RPMI7951 (cell line): ENCODE results near the gene GALNTL6. TPM values are rescaled to one million over a fixed set of nuclear protein-coding genes. Genes with fewer than 3 reads are reported as not detected.
"Not testable (repeated sequence)": the region's sequence is repeated elsewhere in the genome, so short reads cannot be mapped to it uniquely, and the experiment has no call there.

ENCODE experiments used
- DNase-seq: peaks from one replicate; pipeline ENCODE4 v3.0.0-alpha.2; 2012; ENCODE audit warnings: low read depth
- total RNA-seq: library from RNA; depleted of rRNA; stranded (reverse); fragments of >200 nt; shearing (Covaris generic); gene quantifications from 2 replicates; pipeline ENCODE4 v1.2.3, GENCODE V29; 2014

GALNTL6 gene
- total RNA-seq, 1 experiment from 2014 or later = not detected

GRCh38 chr4:172750910-172751309, 937.7 kb downstream of the GALNTL6 start:
- no peak for DNase-seq

GRCh38 chr4:172751550-172751949, 938.3 kb downstream of the GALNTL6 start:
- no peak for DNase-seq

- peak; percentile 0 for DNase-seq
Observed at GRCh38 chr4:172758586-172759340, 945.6 kb downstream of the GALNTL6 start.

DNA sequence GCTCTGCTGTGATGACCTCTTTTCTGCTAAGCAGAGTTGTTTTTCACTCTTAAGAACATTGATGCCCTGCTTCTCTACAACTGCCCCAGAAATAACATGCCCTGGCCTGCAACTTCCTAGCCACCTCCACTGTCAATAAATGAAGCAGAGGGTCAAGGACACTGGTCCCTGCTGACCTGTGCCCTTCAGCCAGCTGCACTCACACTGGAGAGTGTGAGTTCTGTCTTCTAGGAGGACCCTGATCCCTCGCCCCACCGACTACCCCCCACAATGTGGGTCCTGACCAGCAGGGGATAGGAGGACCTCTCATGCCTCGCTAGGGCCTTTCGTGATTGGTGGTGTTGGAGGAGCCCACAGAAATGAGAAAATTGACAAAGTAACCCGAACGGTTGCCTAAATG, 947.3 kb downstream of the GALNTL6 start:
- DNase-seq = no peak

DNA sequence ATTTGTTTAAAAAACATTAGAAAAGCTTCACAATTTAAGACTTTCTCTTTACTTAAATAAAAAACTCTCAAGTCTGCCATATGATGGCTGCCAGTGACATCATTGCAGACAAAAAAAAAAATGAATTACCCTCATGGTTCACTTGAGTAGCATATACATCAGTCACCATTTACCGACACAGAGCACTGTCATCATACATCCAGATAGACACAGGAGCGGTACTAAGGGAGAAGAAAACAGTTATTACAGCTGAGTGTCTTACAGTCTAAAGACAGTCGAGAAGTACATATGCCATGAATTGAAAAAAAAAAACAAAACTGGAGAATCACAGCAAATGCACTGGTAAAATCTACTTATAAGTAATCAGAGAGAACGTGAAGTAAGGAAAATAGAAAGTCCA, 949.7 kb downstream of the GALNTL6 start:
- DNase-seq = no peak

DNA sequence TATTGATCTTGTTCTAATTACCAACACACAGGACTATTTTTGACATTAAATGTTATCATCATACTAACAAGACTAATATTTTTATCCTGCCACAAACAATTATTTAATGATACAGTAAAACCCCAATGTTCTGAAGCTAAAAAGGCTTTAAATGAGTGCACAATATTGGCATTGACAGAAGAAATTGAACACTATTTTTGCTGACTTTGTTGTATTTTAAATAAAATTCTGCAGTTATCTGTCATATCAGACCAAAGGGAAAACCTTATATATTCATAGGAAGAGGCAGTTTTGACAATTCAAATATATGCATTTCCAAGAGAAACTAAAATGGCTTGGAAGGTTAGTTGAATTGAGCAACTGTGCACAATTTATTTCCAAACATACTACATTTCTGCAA, 957.6 kb downstream of the GALNTL6 start:
- DNase-seq = no peak

DNA sequence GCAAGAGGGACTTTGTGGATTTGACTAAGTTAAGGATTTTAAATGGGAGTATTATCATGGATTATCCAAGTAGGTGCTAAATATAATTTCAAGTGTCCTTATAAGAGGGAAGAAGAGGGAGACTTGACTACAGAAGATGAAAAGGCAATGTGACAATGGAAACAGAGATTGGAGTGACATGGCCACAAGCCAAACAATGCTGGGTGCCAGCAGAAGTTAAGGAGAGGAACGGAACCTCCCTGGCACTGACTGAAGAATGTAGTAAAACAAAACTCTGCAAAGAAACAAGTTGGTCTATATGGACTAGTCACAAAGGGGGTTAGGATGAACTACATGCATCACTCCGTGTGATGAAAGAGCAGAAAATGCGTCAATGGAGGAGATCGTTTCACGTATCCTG, 959.6 kb downstream of the GALNTL6 start:
- no peak for DNase-seq

- DNase-seq = no peak
Observed at GRCh38 chr4:172776203-172776861, 963.1 kb downstream of the GALNTL6 start.

DNA sequence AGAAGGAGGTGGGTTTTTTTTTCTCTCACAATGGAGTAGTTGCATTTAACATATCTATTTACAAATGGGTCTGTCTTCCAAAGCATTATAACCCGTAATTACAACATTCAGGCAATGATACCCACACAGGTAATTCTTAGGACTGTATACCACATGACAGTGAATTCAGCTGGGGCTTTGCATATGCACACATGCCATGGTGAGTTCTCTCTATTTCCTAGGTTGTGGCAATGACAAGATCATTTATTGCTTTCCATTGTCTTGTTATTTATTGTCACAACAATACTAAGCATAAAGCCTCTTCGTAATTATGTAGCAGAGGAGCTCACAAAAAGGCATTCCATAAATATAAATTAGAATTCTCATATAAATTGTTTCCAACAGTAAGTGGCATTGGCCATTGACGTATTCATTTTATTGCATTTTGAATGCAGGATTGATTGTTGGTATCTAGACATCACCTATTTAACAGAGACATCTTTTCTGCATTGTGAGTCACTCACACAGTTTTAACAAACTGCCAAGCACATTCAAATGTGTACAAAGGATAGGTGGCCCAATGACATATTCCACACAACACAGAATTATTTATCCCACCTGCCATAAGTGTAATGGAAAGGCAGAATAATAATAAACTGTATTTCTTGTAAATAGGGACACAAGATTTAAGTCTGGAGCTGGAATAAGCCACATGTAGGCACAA, 964.7 kb downstream of the GALNTL6 start:
- DNase-seq = no peak

DNA sequence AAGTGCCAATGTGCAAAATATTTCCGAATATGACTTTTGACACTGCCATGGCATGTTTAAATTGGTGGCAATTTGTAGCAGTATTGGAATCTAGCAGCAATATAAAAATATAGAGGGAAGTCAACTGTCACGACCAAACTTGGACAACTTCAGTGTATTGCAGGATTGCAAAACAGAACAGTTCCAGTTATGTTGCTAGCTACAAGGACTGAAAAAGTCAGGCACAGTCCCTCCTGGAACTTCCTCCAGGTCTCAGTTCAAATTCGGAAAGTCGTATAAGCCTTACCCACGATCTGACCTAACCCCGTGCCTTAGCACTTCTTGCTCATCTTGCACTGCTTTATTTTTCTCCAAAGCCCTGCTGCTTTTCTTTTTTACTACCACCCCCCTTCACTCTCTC, 965.4 kb downstream of the GALNTL6 start:
- no peak for DNase-seq

GRCh38 chr4:172780566-172781081, 967.4 kb downstream of the GALNTL6 start:
- DNase-seq = no peak

DNA sequence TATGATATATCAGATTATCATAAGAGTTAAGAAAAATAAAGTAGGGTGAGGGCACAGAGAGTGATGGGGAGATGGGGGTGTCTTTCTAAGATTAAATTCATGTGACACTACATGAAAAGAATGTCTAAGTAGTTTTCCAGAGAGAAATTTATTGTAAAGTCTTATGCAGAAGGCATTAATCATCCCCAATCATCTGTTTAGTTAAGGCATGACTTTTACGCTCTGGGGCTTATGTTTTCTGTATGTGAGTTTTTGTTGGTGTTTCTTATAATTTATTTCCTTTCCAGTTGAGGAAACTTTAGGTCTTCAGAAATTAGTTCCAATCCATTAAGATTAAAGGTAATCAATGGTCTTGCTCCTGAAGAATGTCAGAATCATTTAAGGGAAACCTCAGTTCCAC, 972.4 kb downstream of the GALNTL6 start:
- no peak for DNase-seq

DNA sequence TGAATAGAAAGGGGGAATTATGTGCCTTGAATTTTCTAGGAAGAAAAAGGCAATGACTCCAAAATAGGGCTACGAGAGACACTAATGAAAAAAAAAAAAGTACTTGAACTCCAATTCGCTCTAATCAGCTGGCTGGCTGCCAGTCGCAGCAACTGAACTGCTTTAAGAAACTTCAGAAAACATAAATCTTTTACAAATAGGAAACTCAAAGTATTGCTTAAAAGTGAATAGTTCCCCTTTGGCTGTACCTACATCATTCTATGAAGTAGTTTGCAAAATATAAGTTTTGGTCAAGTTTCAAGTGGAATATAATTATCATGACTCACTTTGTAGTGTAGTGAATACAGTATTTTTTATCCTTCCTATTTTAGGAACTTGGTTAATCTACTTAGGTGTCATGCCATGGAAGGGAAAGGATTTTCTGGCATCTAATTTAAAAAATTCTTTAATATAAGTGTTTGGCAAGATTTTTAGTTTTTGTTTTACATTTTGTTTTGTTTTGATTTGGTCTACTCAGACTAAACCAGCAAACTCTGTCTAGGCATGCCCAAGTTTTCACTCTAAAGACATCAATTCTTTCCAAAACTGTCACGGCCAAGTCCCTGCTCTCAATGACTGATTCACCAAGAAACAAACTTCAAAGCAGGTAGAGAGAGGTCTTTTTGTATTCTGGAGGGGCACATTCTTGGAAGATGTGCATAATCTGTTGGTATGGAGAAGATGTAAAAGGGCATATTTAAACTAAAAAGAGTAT, 973.0 kb downstream of the GALNTL6 start:
- DNase-seq = no peak

DNA sequence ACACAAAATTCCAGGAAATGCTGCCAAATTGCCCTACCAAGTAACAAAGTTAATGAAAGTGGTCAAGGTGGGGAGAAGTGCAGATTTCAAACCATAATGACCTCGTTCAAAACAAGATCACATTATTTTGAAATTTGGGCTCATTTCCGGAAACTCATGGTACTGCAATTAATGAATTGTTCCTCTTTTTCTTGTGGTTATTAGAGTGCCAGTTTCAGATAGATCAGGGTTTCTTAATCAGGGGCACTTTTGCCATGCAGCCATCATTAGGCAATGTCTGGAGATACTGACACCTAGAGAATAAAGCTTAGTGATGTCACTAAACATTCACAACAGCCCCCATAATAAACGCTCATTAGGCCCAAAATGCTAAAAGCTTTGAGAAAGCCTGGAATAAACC, 973.9 kb downstream of the GALNTL6 start:
- DNase-seq = no peak

- no peak for DNase-seq
Observed at GRCh38 chr4:172791841-172792240, 978.6 kb downstream of the GALNTL6 start.

- DNase-seq = no peak
Observed at GRCh38 chr4:172793565-172794306, 980.5 kb downstream of the GALNTL6 start.

DNA sequence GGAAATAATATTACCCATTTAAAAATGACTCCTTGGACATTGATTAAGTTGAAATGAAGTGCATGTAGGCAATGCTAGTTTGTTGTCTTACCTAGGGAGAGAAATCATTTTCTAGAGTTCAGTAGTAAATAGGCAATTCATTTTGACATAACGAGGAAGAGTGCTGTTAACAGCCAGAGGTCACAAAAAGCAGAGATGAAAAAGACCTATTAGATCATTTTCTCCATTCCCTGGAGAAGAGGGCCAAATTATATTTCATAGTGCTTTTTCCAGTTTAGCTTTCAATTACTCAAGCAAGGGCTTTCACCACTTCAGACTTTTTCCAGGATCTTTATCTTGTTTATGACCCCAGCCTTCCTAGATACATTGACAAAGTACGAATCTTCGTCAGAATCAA, 981.1 kb downstream of the GALNTL6 start:
- no peak for DNase-seq

DNA sequence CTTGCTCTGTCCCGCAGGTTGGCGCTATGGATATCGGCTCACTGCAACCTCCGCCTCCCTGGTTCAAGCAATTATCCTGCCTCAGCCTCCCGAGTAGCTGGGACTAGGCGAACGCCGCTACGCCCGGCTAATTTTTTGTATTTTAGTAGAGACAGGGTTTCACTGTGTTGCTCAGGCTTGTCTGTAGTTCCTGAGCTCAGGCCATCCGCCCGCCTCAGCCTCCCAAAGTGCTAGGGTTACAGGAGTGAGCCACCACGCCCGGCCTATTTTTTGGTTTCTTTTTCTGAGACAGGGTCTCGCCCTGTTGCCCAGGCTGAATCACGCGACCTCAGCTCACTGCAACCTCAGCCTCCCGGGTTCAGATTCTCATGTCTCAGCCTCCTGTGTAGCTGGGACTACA, 984.1 kb downstream of the GALNTL6 start:
- not testable (repeated sequence) for DNase-seq

GRCh38 chr4:172802032-172802431, 988.8 kb downstream of the GALNTL6 start:
- no peak for DNase-seq

DNA sequence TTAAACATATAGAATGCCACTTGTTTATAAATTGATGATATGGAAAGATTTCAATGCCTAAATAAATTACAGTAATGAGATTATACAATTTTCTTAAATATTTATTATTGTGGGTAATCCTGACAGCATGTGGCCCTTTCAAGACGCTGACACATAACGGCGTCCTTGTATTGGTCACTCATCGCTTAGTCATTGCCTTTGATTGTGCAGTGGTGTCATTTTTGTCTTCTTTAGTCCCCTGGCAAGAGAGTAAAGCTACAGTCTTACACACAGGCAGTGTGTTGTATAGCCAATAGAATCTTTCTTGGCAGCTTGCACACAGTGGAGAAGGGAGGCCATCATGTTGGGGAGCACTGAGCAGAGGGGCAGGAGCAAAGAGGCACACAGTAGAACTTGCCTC, 993.6 kb downstream of the GALNTL6 start:
- no peak for DNase-seq

GRCh38 chr4:172808196-172808595, 995.0 kb downstream of the GALNTL6 start:
- DNase-seq = no peak
